HG02571 (cell line): ENCODE measurements around the gene LYPD6B.

Experiments used
- ATAC-seq: cut with Tn5 transposase; IDR thresholded peaks from one replicate; pipeline ENCODE4 v1.9.1; 2021; ENCODE audit warnings: mild to moderate bottlenecking, moderate library complexity; ENCODE audit not compliant: unreplicated experiment

The LYPD6B gene

GRCh38 chr2:149261692-149262091 lies 223.2 kb downstream of the LYPD6B start:
- no peak for ATAC-seq
